ENCODE data around the gene GZMA. TPM values are rescaled to one million over a fixed set of nuclear protein-coding genes. Genes with fewer than 3 reads are reported as not detected.

Gene GZMA
- total RNA-seq, 1 donor from 2014 or later: not detected

GRCh38 chr5:55114061-55114460, 11.6 kb downstream of the GZMA start:
- TF ChIP-seq, protein P1, sequence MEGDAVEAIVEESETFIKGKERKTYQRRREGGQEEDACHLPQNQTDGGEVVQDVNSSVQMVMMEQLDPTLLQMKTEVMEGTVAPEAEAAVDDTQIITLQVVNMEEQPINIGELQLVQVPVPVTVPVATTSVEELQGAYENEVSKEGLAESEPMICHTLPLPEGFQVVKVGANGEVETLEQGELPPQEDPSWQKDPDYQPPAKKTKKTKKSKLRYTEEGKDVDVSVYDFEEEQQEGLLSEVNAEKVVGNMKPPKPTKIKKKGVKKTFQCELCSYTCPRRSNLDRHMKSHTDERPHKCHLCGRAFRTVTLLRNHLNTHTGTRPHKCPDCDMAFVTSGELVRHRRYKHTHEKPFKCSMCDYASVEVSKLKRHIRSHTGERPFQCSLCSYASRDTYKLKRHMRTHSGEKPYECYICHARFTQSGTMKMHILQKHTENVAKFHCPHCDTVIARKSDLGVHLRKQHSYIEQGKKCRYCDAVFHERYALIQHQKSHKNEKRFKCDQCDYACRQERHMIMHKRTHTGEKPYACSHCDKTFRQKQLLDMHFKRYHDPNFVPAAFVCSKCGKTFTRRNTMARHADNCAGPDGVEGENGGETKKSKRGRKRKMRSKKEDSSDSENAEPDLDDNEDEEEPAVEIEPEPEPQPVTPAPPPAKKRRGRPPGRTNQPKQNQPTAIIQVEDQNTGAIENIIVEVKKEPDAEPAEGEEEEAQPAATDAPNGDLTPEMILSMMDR (IDR thresholded peaks at IDR 0.05): no peak
- intact Hi-C loops (cut with DNase I): no loop called here
- Histone ChIP-seq H3K27ac (no peak overlapping the region), H3K36me3 (no peaks in the 10 kb centered on the region), H3K27me3 (no peaks in the 10 kb centered on the region), H3K9me3 (peaks cover 0 to 3% of the 10 kb centered on the region in 2 donors), H3K4me1 (no peaks in the 10 kb centered on the region), H3K4me3 (no peak overlapping the region)
- no peak for DNase-seq (ENCODE audit: low spot score in 2 of 2)

DNA sequence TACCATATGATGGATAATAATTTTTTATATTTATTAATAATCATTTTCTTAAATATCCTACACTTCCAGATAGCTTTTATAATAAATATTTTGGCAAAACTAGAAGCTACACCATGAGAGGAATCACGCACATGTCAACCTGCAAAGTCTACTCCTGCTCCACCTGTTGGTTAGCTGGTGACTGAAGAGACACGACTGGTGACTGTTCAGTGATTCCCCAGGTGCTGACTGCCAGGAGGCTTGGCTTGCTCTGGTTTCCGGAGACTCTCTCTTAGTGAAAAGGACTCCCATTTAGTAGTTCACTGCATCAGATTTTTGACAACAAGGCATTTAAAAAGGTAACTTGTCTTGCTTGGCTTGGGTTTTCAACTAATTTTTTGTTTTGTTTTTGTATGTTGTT, 20.9 kb downstream of the GZMA start:
- Histone ChIP-seq H3K36me3 (no peaks in the 10 kb centered on the region), H3K4me1 (no peaks in the 10 kb centered on the region), H3K4me3 (no peak overlapping the region), H3K27me3 (no peaks in the 10 kb centered on the region), H3K9me3 (no peaks in the 10 kb centered on the region), H3K27ac (no peak overlapping the region)
- TF ChIP-seq, protein P1 (IDR thresholded peaks at IDR 0.05): no peak
- DNase-seq (ENCODE audit: low spot score in 2 of 2): no peak
- intact Hi-C loops (cut with DNase I): no loop called here

- TF ChIP-seq, protein P1 (IDR thresholded peaks at IDR 0.05): no peak
- Histone ChIP-seq H3K27ac (no peak overlapping the region), H3K4me1 (no peaks in the 10 kb centered on the region), H3K36me3 (no peaks in the 10 kb centered on the region), H3K27me3 (no peaks in the 10 kb centered on the region), H3K4me3 (no peak overlapping the region), H3K9me3 (no peaks in the 10 kb centered on the region)
- intact Hi-C loops (cut with DNase I): no loop called here
- DNase-seq (ENCODE audit: low spot score in 2 of 2): no peak
These were observed 31.7 kb downstream of the GZMA start for GRCh38 chr5:55134053-55134722.

GRCh38 chr5:55136521-55136920, 34.1 kb downstream of the GZMA start:
- TF ChIP-seq, protein P1 (IDR thresholded peaks at IDR 0.05): no peak
- intact Hi-C loops (cut with DNase I): no loop called here

GRCh38 chr5:55140908-55141665, 38.6 kb downstream of the GZMA start:
- Histone ChIP-seq H3K27me3 (no peaks in the 10 kb centered on the region), H3K4me1 (no peaks in the 10 kb centered on the region), H3K27ac (no peak overlapping the region), H3K36me3 (no peaks in the 10 kb centered on the region), H3K4me3 (no peak overlapping the region), H3K9me3 (no peaks in the 10 kb centered on the region)
- intact Hi-C loops (cut with DNase I): loop anchor here (10.0 kb wide), 1 partner anchor 196 kb away; no protein-coding TSS in a partner anchor
- TF ChIP-seq, protein P1 (IDR thresholded peaks at IDR 0.05): no peak
- DNase-seq (ENCODE audit: low spot score in 2 of 2): no peak

More at GRCh38 chr5:55136521-55136920, 34.1 kb downstream of the GZMA start:
- Histone ChIP-seq H3K4me3 (no peak overlapping the region), H3K9me3 (no peaks in the 10 kb centered on the region), H3K36me3 (no peaks in the 10 kb centered on the region), H3K27me3 (no peaks in the 10 kb centered on the region), H3K4me1 (no peaks in the 10 kb centered on the region), H3K27ac (no peak overlapping the region)
- no peak for DNase-seq (ENCODE audit: low spot score in 2 of 2)

Data from ascending aorta (tissue), 2 donors.